SK-N-SH treated with all-trans-retinoic acid at 6 μM for 48 hours (cell line): ENCODE results near the gene RRAGD.

Source experiments
- ATAC-seq: fragments of 200-7000 bp; cut with Tn5 transposase; 3 replicates; pipeline ENCODE4 v1.9.1; 2020; ENCODE audit warnings: mild to moderate bottlenecking, moderate library complexity
- ARNTL ChIP-seq: fragments of 450-650 bp; formaldehyde crosslinking; IDR thresholded peaks from 2 replicates; pipeline ENCODE4 v1.5.0; 2020; ENCODE audit warnings: low read depth, mild to moderate bottlenecking, moderate library complexity, borderline replicate concordance
- BACH2 ChIP-seq: fragments of 250-450 bp; sonication (Bioruptor Pico); IDR thresholded peaks from 2 replicates; pipeline ENCODE4 v1.9.0; 2021; ENCODE audit warnings: mild to moderate bottlenecking, borderline replicate concordance
- CSRNP3 ChIP-seq: fragments of 250-450 bp; sonication (Bioruptor Pico); IDR thresholded peaks from 2 replicates; pipeline ENCODE4 v1.5.1; 2021; ENCODE audit warnings: mild to moderate bottlenecking, moderate library complexity
- ESRRG ChIP-seq: fragments of 250-450 bp; sonication (Bioruptor Pico); IDR thresholded peaks from 2 replicates; pipeline ENCODE4 v1.6.1; 2021; ENCODE audit warnings: mild to moderate bottlenecking
- GLIS3 ChIP-seq: fragments of 250-450 bp; sonication (Bioruptor Pico); IDR thresholded peaks from 2 replicates; pipeline ENCODE4 v1.5.0; 2020; ENCODE audit warnings: mild to moderate bottlenecking, moderate library complexity
- ISL1 ChIP-seq: fragments of 250-450 bp; sonication (Bioruptor Pico); IDR thresholded peaks from 2 replicates; pipeline ENCODE4 v2.1.2; 2022; ENCODE audit warnings: mild to moderate bottlenecking, moderate library complexity
- OSR1 ChIP-seq: fragments of 250-450 bp; sonication (Bioruptor Pico); IDR thresholded peaks from 2 replicates; pipeline ENCODE4 v1.8.0; 2022; ENCODE audit warnings: moderate library complexity, mild to moderate bottlenecking, inconsistent platforms
- PPARA ChIP-seq: fragments of 250-450 bp; sonication (Bioruptor Pico); IDR thresholded peaks from 2 replicates; pipeline ENCODE4 v1.5.0; 2020; ENCODE audit warnings: mild to moderate bottlenecking, borderline replicate concordance
- RARB ChIP-seq: fragments of 250-450 bp; sonication (Bioruptor Pico); IDR thresholded peaks from 2 replicates; pipeline ENCODE4 v1.8.0; 2021; ENCODE audit warnings: mild to moderate bottlenecking, moderate library complexity
- SNAI2 ChIP-seq: fragments of 250-450 bp; sonication (Bioruptor Pico); IDR thresholded peaks from 2 replicates; pipeline ENCODE4 v1.5.0; 2020; ENCODE audit warnings: mild to moderate bottlenecking, moderate library complexity
- TCF4 ChIP-seq: fragments of 250-450 bp; sonication (Bioruptor Pico); IDR thresholded peaks from 2 replicates; pipeline ENCODE4 v1.8.0; 2021; ENCODE audit warnings: mild to moderate bottlenecking, moderate library complexity, borderline replicate concordance
- TOX ChIP-seq: fragments of 250-450 bp; sonication (Bioruptor Pico); IDR thresholded peaks from 2 replicates; pipeline ENCODE4 v1.8.0; 2021; ENCODE audit warnings: mild to moderate bottlenecking, moderate library complexity, borderline replicate concordance
- TSHZ2 ChIP-seq: fragments of 250-450 bp; sonication (Bioruptor Pico); IDR thresholded peaks from 2 replicates; pipeline ENCODE4 v1.5.0; 2020; ENCODE audit warnings: mild to moderate bottlenecking, moderate library complexity
- ZC3H10 ChIP-seq: fragments of 250-450 bp; sonication (Bioruptor Pico); IDR thresholded peaks from 2 replicates; pipeline ENCODE4 v1.5.1; 2021; ENCODE audit warnings: mild to moderate bottlenecking, moderate library complexity
- ZFP3 ChIP-seq: fragments of 250-450 bp; sonication (Bioruptor Pico); IDR thresholded peaks from 2 replicates; pipeline ENCODE4 v1.5.0; 2020; ENCODE audit warnings: mild to moderate bottlenecking, moderate library complexity
- ZFP30 ChIP-seq: fragments of 450-650 bp; formaldehyde crosslinking; IDR thresholded peaks from 2 replicates; pipeline ENCODE4 v1.5.0; 2022; ENCODE audit warnings: mild to moderate bottlenecking, moderate library complexity
- ZNF565 ChIP-seq: fragments of 450-650 bp; formaldehyde crosslinking; conservative IDR thresholded peaks from 2 replicates; pipeline ENCODE4 v1.5.0; 2020; ENCODE audit warnings: low read depth, mild to moderate bottlenecking, moderate library complexity
- ZNF70 ChIP-seq: fragments of 450-650 bp; formaldehyde crosslinking; IDR thresholded peaks from 2 replicates; pipeline ENCODE4 v1.5.0; 2020; ENCODE audit warnings: mild to moderate bottlenecking, moderate library complexity
- ZNF8 ChIP-seq: fragments of 450-650 bp; formaldehyde crosslinking; IDR thresholded peaks from 2 replicates; pipeline ENCODE4 v1.5.0; 2020; ENCODE audit warnings: mild to moderate bottlenecking, moderate library complexity
- TF ChIP-seq, protein P1 (sequence below): fragments of 250-450 bp; sonication (Bioruptor Pico); IDR thresholded peaks from 2 replicates; pipeline ENCODE4 v1.8.0; 2021; ENCODE audit warnings: low read depth, mild to moderate bottlenecking, moderate library complexity, borderline replicate concordance

RRAGD gene

GRCh38 chr6:89361171-89361570, 50.9 kb downstream of the RRAGD start:
- ATAC-seq = no peak
- TF ChIP-seq ZC3H10 (CRISPR knock-in tag) (no peak), SNAI2 (no peak), ZFP3 (CRISPR knock-in tag) (no peak), GLIS3 (CRISPR knock-in tag) (no peak), TCF4 (no peak), TOX (no peak), ESRRG (CRISPR knock-in tag) (no peak)
- TF ChIP-seq, protein P1, sequence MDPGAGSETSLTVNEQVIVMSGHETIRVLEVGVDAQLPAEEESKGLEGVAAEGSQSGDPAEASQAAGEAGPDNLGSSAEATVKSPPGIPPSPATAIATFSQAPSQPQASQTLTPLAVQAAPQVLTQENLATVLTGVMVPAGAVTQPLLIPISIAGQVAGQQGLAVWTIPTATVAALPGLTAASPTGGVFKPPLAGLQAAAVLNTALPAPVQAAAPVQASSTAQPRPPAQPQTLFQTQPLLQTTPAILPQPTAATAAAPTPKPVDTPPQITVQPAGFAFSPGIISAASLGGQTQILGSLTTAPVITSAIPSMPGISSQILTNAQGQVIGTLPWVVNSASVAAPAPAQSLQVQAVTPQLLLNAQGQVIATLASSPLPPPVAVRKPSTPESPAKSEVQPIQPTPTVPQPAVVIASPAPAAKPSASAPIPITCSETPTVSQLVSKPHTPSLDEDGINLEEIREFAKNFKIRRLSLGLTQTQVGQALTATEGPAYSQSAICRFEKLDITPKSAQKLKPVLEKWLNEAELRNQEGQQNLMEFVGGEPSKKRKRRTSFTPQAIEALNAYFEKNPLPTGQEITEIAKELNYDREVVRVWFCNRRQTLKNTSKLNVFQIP = no peak

GRCh38 chr6:89360415-89360999, 51.6 kb downstream of the RRAGD start:
- ATAC-seq = no peak; the same call in 2 of the 3 replicates
- no peak for TF ChIP-seq CSRNP3 (CRISPR knock-in tag)

- no peak for ATAC-seq
- TF ChIP-seq ZC3H10 (CRISPR knock-in tag) (no peak), ZNF565 (CRISPR knock-in tag) (no peak), SNAI2 (no peak), GLIS3 (CRISPR knock-in tag) (no peak), ZNF70 (CRISPR knock-in tag) (no peak), TSHZ2 (CRISPR knock-in tag) (no peak), OSR1 (CRISPR knock-in tag) (no peak), ZFP30 (no peak), TCF4 (no peak), RARB (CRISPR knock-in tag) (no peak), ZNF8 (CRISPR knock-in tag) (no peak), CSRNP3 (CRISPR knock-in tag) (no peak), BACH2 (CRISPR knock-in tag) (no peak), PPARA (no peak), ISL1 (CRISPR knock-in tag) (no peak)
- TF ChIP-seq, protein P1 = no peak
These were observed 52.5 kb downstream of the RRAGD start for GRCh38 chr6:89359561-89359960.

DNA sequence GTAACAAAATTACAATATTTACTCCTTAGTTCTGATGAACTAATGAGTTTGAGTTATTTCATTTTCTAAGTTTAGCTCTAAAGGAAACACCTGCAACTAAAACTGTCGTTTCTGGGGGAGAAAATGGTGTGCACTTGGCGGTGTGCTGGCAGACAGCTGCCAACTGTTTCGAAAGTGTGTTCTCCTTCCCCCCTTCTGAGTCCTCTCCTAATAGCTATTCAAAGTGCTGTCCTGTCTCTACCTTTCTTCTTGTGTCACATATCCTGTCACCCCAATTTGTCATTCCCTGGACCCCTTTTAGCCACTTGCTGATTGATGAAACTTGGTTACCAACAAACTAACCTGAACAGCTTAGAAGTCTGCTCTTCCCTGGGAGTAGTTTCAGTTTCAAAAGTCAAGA, 54.7 kb downstream of the RRAGD start:
- no peak for ATAC-seq

More for the DNA sequence above, 54.7 kb downstream of the RRAGD start:
- TF ChIP-seq RARB (CRISPR knock-in tag) (no peak), PPARA (no peak), GLIS3 (CRISPR knock-in tag) (no peak), ZNF565 (CRISPR knock-in tag) (no peak), ISL1 (CRISPR knock-in tag) (no peak), ESRRG (CRISPR knock-in tag) (no peak), ARNTL (no peak)
- TF ChIP-seq, protein P1 = no peak
